Sciatic nerve (tissue), 2 donors: ENCODE measurements around the gene ESRRG. TPM values are rescaled to one million over a fixed set of nuclear protein-coding genes. Genes with fewer than 3 reads are reported as not detected.
A peak's percentile ranks its signal among the peaks of the same experiment; 100 is the strongest.
"Not testable (repeated sequence)": the region's sequence is repeated elsewhere in the genome, so short reads cannot be mapped to it uniquely, and the experiment has no call there.

ENCODE experiments used
- ATAC-seq: fragments of 200-7000 bp; cut with Tn5 transposase; one replicate; pipeline ENCODE4 v1.9.1; 2020; ENCODE audit warnings: mild to moderate bottlenecking, moderate library complexity
- DNase-seq: peaks from one replicate; pipeline ENCODE4 v3.0.0-alpha.2; 2020; ENCODE audit warnings: low spot score
- intact Hi-C: fragments of 100-400 bp; cut with DNase I; formaldehyde crosslinking; loops from one replicate; pipeline ENCODE4 v1.14.2; 2022
- total RNA-seq: library from RNA; stranded (reverse); fragmentation: NEBNext Ultra II Directional; extraction: Animal tissue kit (Norgen Biotek cat#: 25700); gene quantifications from one replicate; pipeline ENCODE4 v1.2.1, GENCODE V29; 2021
- donor health status: DM: no; HTN: no; CAD: no.
- donor health status: DM: no; HTN: no; CAD: no.

ESRRG gene
- total RNA-seq, 1 donor from 2014 or later = 5.8 TPM

DNA sequence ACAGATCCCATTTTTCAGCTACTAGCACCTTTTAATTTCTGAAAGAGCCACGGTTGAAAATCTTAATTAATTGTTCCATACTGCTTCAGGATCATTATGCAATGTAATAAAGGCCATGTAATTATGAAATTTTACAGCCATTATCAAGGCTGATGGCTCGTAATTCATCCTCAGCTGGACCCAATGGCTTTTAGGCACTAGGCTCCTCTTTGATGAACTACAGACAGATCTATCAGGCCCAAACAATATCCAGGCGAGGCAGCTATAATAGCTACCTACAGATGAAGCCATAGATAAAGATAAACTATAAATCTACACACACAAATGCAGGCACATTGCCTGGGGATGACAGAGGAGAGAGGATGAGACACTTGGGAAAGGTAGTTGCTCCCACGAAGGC lies 189.5 kb downstream of the ESRRG start:
- DNase-seq (no peak), ATAC-seq (no peak)
- intact Hi-C loops = no loop called here

DNA sequence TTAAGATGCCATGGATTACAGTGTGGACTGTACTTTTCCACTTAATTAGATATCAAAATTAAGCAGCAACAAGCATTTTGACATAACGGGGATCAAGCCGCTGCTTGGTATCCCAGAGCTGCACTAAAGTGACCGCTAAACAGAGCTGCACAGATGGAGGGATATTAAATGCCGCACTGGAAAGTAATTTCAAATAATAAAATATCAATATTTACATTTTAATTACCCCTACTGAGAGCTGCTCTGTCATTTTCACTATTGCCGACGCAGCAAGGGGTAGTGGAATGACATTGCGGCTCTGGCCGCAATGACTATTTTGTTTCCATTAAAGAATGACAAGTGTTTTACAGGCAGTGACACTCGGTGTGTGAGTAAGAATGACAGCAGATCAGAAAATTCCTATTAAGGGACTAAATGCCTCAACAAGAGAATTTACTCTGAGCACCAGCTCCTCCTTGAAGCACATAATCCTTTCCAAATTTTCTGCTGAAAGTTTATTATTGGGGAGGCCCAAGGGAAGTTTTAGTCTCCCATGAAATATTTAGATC lies 190.9 kb downstream of the ESRRG start:
- no peak for ATAC-seq
- intact Hi-C loops = no loop called here
- no peak for DNase-seq

DNA sequence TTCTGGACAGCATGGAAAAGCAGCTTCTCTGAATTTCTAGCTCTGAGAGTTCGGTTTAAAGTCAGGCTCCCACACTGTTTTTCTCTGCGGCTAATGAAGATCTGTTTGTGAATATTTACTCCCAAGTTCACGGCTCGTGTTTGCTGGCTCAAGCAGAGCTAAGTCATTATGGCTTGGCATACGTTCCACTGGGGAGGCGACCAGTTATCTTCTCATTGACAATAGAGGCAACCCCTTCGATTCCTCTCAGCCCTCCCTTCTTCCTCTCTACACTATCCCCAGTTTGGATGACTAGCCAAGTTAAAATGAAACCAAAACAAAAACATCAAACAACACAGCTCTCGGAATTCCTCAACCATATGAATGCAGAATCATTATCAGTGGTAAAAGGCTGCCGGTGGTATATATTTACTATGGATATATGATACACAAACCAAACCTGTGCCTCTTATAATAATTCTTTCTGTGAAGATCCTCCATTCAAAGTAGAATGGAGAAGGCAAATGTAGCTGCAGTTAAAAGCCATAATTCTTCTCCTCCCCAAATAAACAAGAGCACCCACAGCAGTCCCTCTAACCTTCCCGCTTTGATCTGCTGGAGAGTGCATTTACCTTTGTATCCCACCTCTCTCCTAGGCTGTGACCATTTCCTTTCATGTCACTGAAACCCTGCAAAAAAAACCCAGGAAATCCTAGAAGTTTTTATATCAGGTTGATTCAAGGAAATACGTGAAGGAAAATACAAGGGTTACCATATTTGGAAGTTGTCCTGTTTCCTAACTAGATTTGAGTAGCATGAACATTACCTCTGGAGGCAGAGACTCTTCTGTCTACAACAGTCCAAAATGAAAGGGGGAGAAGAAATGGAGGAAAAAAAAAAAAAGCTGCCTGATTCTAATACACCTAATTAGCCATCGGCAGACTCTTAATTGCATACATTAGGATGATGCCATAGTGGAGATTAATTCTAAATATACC lies 191.7 kb downstream of the ESRRG start:
- intact Hi-C loops = no loop called here
- DNase-seq (no peak), ATAC-seq (peak; percentile 61)

DNA sequence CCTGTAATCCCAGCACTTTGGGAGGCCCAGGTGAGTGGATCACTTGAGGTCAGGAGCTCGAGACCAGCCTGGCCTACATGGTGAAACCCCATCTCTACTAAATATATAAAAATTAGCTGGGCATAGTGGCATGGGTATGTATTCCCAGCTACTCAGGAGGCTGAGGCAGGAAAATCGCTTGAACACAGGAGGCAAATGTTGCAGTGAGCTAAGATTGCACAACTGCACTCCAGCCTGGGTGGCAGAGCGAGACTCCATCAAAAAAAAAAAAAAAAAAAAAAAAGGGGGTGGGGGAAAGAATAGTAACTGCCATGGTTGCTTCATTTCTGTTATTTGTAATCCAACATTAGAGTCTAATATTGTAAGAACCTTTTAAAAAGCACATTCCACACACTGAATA lies 193.4 kb downstream of the ESRRG start:
- DNase-seq, intact Hi-C loops, ATAC-seq: not testable (repeated sequence)

DNA sequence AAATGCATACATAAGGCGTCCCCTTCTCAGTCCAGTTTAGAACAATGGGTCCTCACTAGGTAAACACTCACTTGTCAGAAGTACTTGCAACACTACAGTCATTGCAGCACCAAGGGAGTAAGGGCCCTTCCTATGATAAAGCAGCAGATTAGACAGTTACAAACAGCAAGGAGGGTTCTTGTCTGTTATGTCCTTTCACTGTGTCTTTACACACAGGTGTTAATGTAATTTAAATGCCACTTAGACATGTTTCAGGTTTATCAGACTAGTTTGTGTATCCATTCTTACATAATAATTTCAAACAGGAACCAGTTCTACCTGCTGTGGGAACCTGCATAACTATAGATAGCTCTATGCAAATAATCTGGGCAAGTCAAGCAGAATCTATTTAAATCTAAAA lies 194.4 kb downstream of the ESRRG start:
- DNase-seq = no peak
- intact Hi-C loops = no loop called here
- ATAC-seq = no peak

DNA sequence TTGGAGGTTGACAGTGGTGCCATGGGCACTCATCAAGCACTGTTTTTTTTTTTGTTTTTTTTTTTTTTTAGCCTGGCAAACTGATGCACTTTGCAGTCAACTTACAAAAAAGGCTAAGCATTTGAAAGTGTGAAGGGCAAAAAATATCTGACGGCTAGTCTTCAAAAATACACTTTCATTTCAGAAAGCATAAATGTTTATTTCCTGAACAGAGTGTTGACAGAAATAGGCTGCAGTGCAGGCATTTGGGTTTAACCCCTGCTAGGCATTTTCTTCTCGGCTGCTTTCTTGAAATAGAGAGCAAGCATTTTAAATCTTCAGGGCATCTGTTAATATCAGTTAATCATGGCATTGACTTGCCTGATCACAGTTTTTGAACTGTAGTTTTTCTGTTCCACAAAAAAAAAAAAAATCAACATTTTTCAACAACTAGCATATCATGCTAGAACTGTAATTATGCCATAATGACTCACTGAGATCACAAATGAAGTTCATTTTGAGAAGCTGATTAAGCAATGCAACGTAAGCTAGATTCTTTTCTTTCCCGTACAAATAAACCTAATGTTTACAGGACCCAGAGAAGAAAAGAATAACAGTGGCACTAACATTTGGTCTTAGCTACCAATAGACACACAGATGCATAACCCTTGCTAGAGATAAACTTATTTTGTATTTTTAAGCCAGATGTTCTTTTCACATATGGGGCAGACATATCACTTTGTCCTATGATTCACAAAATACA lies 199.6 kb downstream of the ESRRG start:
- no peak for ATAC-seq
- no peak for DNase-seq
- intact Hi-C loops = no loop called here

DNA sequence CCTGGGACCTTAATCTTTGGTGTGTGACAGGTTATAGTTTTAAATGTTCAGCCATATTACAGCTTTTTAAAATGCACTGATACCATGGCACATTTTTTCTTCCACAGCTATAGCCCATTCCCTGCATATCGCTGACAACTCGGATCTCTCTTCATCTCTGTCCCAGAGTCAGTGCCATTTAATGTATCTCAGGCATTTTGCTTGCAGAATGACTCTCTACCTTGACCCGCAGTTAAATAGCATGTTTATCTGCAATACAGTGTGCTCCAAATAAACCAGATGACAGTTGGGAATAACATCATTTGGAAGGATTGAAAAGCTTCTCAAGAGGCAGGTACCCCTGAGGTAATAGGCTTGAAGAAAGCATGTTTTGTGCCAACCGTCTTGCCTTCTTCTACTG lies 200.2 kb downstream of the ESRRG start:
- ATAC-seq (no peak), DNase-seq (no peak)
- intact Hi-C loops = no loop called here

DNA sequence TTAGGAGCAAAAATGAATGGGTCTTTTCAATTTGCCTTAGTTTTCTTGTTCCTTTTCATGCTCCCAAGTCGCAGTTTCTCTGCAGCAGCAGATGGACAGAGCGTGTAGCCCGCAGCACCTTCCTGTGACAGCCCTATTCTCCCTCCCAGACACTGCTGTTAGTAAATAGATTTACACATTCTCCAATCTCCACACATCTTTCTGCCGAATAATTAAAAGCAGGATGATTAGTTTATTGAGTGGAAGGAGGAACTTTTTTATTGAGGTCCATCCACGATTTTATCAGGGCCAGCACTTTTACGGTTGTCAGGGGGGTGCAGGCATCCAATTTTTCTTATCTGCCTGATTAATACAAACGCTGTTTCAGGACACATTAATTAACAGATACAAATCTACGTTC lies 201.8 kb downstream of the ESRRG start:
- ATAC-seq = no peak
- intact Hi-C loops = no loop called here
- no peak for DNase-seq

DNA sequence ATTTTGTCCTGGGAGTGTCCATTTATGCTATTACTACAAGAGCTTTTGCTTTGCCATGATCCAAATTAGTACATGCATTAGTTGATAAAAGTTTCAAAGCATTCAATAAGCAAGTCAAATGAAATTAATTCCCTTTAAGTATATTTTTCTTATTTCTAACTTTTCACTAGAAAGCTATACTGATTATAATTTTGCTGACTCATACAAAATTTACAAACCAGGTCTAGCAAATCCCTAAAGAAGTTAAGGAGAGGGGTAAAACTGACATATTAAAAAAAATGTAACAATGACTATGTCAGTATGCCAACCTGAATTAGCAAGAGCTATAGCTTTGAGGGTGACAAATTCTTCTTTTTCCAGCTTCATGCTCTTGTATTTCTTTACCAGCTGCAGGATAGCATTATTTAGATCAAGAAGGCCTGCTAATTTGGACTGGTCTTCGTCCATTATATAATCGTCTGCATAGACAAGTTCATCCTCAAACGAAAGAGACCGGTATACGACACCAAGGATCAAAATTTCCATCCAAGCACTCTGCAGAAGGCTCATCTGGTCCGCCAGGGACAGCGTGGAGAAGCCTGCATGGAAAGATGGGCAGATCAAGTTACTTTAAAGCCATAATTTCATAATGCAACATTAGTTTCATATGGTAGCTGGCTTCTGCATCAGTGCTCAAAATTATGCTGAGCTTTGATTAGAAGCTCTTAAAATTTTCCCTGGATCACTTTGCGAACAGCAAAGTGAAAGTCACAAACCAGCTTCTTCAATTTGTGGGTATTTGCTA lies 204.2 kb downstream of the ESRRG start:
- ATAC-seq (no peak), DNase-seq (no peak)
- intact Hi-C loops = no loop called here

DNA sequence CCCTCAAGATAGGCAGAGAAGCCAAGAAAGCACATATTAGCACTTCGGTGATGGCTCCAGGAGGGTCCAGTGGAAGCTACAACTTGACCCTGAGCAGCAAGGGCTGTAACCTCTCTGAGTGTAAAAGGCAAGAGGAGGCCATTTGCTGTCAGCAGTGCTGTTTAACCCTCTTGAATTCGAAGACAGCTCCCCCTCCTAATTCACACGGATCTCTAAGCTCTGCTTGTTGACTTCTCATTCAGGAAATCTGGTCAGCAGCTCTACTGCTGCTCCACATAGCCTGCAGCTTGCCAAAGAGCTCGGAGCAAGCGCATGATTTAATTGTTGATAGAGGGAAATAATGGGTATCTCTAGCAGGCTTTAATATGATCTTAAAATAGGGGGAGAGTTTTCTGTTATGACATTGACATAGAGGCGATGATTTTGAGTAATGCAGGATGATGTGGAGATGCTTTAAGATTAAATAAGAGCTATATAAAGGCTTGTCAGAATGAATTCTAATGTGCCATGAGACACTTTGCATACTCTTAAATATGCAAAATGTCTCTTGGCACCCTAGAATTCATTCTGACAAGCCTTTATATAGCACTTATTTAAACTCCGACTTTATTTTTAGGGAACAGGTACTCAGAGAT lies 220.6 kb downstream of the ESRRG start:
- no peak for DNase-seq
- intact Hi-C loops = no loop called here
- no peak for ATAC-seq

DNA sequence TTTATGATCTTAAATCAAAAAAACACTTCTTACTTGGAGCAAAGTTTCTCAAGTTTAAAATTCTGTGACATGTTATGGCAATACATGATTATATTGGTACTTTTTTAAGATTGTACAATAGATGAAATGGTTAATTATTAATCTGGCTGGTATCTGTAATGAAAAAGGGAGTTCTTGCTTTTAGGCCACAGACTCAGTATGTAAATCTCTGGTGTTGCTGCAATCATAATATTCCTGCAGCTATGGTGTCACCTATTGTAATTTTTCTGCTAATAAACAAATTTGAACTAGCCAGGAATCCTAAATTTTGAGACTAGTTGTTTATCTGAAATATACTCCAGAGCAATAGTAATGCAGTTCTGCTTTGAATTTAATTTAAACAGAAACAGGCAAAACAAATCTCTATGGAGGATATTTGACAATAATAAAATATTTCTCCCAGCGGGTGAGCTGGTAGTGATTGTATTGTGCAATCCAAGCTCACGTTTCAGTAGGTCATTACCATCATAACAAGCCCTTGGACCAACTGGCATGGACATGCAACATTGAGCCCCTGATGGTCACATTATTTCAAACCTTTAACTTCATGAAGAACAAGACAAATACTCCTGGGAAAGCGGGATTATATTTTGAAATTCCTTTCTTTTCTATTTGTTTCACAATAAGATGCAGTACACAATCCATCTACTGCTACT lies 222.8 kb downstream of the ESRRG start:
- DNase-seq = no peak
- intact Hi-C loops = no loop called here

DNA sequence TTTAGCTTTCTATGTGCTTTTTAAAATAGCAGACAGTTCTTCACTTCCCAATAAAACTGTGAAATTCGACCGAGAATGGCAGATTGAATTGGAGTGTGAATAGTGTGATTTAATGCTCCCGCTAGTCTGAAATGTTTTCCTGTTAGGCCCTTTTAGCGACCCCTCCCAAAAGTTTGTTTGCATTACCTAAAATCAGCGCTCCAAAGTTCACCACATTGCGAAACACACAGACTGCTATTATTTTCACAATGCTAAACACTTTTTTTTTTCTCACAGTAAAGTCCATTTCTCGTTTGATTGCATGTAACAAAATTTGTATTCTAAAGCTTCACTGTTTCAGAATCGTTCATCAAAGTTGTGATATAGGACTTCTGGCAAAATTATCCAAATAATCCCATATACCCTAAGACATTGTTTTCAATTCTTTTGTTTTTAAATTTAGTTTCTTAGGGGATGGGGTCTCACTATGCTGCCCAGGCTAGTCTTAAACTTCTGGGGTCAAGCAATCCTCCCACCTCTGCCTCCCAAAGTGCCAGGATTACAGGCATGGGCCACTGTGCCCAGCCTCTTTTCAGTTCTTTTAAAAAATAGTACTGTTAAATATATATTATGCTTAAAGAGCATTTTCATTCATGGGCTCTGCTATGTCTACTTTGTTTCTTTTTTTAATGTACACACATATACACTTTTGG lies 223.5 kb downstream of the ESRRG start:
- ATAC-seq = no peak
- no peak for DNase-seq
- intact Hi-C loops = no loop called here

More for the DNA sequence above, 222.8 kb downstream of the ESRRG start:
- ATAC-seq = no peak

DNA sequence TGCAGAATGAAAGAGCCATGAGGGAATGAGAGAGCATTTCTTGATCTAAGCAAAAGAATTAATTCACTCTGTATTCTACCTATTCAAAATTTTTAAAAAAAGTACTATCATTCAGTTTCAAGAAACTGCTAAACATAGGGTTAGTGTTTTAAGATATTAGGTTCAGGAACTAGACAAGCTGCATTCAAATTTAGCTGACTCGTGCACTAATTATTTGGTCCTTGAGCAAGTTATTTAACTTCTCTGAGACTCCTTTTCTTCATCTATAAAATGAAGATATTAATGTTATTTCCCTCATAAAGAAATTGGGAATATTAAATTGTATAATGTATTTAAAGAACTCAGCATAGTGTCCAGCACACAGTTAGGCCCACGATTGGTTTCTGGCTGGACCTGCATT lies 225.0 kb downstream of the ESRRG start:
- no peak for DNase-seq
- intact Hi-C loops = no loop called here
- ATAC-seq = no peak

DNA sequence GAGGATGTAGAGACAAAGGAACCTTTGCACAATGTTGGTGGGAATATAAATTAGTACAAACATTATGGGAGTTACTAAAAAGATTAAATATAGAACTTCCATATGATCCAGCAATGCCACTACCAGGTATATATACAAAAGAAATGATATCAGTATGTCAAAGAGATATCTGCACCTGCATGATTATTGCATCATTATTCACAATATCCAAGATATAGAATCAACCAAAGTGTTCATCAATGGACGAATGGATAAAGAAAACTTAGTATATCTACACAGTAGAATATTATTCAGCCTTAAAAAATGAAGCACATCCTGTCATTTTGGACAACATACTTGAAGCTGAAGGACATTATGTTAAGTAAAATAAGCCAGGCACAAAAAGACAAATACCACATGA lies 238.2 kb downstream of the ESRRG start:
- intact Hi-C loops = no loop called here
- DNase-seq (no peak), ATAC-seq (no peak)

DNA sequence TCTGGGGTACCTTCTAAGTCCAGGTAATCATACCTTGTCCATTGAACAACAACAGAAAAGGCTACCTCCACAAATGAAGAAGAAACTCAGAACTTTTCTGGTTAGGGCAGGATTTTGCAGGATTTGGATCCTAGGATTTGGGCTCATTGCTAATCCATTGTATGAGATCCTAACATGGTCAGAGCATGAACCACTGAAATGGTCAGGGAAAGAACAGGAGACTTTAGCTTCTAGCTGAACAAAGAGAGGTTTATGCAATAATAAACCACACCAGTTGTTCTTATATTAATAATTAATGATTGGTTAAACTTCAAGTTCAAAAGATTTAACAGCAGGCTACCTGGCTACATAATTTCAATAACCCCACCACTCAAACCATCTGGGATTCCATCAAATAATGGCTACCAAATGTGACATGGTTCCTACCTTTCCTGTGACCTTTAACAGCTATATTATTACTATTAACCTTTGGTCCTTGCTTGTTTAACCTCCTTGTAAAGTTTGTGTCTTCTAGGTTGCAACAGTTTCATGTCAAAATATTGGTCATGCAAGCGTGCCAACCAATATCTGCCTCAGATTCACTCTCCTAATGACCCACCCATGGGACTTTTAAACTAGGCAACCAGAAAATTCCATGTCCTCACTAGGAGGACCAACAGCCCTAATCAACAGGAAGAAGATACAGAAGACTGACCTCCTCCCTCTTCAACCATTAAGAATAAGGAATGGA lies 239.4 kb downstream of the ESRRG start:
- ATAC-seq (no peak), DNase-seq (no peak)
- intact Hi-C loops = no loop called here

DNA sequence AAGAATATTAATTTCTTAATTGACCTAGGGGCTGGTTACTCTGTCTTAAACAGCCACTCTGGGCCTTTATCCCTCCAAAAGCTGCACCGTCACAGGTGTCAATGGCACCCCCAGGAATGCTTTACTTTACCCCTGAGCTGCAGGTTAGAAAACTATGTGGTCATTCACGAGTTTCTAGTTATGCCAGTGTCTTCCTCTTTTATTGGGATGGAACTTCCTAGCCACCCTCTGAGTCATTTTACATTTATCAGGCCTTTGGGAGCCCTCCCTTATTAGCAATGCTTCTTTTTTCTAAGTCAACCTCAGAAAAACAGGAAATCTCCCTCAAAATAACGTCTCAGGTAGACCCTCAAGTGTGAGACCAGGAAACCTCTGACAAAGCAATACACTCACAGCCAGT lies 240.6 kb downstream of the ESRRG start:
- ATAC-seq = no peak
- no peak for DNase-seq
- intact Hi-C loops = no loop called here

DNA sequence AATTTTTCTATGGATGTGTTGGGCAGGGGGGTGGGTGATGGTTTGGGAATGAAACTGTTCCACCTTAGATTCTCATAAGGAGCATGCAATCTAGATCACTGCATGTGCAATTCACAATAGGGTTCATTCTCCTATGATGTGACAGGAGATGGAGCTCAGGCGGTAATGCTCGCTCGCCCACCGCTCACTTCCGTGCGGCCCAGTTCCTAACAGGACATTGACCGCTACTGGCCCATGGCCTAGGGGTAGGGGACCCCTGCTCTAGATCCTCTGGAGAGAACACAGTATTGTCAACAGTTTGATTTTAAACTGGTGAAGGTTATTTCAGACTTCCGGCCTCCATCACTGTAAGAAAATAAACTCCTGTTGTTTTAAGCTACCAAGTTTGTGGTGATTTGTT lies 245.0 kb downstream of the ESRRG start:
- intact Hi-C loops = no loop called here

More for the DNA sequence above, 245.0 kb downstream of the ESRRG start:
- DNase-seq = no peak
- ATAC-seq = no peak
